ENCODE data around the gene MUS81. TPM values are rescaled to one million over a fixed set of nuclear protein-coding genes. Genes with fewer than 3 reads are reported as not detected.
A peak's percentile ranks its signal among the peaks of the same experiment; 100 is the strongest.

The MUS81 gene
- total RNA-seq, 3 donors from 2014 or later (not counting 1 experiment from before 2014, with no cell fraction given) = 71.6 to 93.4 (median 73.6) TPM

DNA sequence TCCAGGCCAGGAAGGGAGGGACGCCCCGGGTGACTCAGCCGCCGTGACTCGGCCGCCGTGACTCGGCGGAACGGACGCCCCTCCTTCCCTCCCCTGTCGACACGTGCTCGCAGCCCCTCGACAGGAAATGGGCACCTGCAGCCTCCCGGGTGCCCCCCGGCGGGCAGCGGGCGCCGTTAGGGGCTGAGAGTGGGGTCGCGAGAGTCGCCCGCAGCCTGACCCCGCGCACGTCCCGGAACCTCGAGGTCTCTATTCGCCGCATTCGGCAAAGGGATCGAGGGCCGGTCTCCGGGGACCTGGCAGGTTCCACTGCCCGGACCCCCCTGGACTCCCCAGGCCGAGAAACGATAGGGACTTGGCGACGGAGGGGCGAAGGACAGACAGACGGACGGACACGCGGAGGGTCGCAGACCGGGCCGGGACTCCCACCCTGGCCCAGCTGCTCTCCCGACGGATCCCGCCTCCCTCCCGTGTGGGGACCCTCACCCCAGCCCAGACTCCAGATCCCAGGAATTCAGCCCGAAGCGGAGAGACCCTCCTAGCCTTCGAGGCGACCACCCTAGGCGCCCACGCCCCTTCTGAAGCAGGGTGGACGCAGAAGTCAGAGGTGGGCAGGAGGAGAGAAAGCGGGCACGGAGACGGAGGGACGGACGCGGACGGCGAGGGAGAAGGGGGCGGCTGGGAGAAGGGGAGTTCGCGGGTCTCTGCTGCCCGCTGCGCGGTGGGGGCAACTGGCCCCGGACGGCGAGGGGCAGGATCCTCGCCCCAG lies 39.3 kb downstream of the MUS81 start:
- H3K27ac ChIP-seq (ENCODE audit: low read length) = no peak overlapping the region

DNA sequence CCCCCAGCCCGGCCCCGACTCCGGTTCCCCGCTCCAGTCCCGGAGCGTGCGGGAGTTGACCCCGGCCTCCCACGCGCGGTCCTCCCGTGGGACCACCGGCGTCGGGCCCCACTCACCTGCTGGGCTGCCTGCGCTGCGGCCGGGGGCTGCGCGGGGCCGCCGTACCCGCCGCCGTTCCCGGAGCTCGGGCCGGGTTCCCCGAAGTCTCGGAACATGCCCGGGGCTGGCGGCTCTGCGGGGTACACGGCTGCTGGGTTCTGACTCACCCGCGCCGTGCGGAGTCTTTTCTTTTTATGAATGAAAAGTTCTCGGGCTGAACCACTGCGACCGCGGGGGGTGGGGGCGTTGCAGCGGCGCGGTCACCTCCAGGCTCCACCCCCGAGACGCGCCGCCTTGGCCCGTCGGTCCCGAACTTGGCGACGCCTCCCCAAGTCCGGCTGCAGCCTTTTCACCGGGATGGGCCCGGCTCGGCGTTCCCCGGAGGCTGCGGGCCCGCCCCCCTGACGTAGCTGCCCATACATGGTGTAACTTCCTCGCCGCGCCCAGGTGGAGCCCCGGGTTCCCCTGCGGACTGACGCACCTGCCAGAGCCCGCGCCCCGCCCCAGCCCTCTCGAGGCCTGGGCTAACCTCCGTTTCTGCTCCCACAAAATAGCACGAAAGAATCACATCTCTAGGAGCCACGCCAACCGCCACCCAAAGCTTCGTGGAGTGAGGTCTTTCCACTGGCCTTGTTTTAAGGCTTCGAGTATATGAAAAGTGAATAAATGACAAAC lies 40.1 kb downstream of the MUS81 start, which contains the start of gene FOSL1:
TSS of gene FOSL1 (minus strand) at position 264 of the 774 bp plus-strand sequence. CDS start at position 215, 49 bp downstream.
- peak within 1 kb of the TSS; percentile 15 for H3K27ac ChIP-seq (ENCODE audit: low read length)
- 2% methylated on average over 80 of the region's 80 CpGs for whole genome bisulfite sequencing (ENCODE audit: insufficient coverage)

More for the DNA sequence above, 39.3 kb downstream of the MUS81 start:
- ATAC-seq = peak in 2 of 3 donors; percentile 37 to 42
- WGBS (ENCODE audit: insufficient coverage) = 3% methylated on average over 78 of the region's 78 CpGs
- intact Hi-C loops (cut with micrococcal nuclease) = loop anchor here (1.0 kb wide), 1 partner anchor 9 kb away; the partner anchor contains the start of gene CCDC85B
- peak overlapping the region in 1 of 2 donors; percentile 98 for H3K27ac Mint-ChIP-seq
- peaks cover 0 to 5% of the 10 kb centered on the region in 2 donors for H3K27me3 Mint-ChIP-seq (ENCODE audit: low read depth in 2 of 2)
- H3K36me3 Mint-ChIP-seq = no peaks in the 10 kb centered on the region
- peaks cover 12 to 23% of the 10 kb centered on the region in 2 donors for H3K4me1 Mint-ChIP-seq
- no peaks in the 10 kb centered on the region for H3K9me3 Mint-ChIP-seq
- Histone ChIP-seq H3K4me1 (ENCODE audit: control insufficient read depth, insufficient read depth, low read length) (peaks cover 43% of the 10 kb centered on the region), H3K36me3 (ENCODE audit: control insufficient read depth, insufficient read depth, low read length) (no peaks in the 10 kb centered on the region), H3K4me3 (ENCODE audit: low read length) (peak overlapping the region; percentile 30), H3K9me3 (ENCODE audit: control insufficient read depth, insufficient read depth, low read length) (no peaks in the 10 kb centered on the region), H3K27me3 (ENCODE audit: control insufficient read depth, insufficient read depth, low read length) (peaks cover 5% of the 10 kb centered on the region)
- peak overlapping the region; percentile 72 for H3K4me3 Mint-ChIP-seq
- peak; percentile 66 to 69 for DNase-seq
- TF ChIP-seq, protein P1, sequence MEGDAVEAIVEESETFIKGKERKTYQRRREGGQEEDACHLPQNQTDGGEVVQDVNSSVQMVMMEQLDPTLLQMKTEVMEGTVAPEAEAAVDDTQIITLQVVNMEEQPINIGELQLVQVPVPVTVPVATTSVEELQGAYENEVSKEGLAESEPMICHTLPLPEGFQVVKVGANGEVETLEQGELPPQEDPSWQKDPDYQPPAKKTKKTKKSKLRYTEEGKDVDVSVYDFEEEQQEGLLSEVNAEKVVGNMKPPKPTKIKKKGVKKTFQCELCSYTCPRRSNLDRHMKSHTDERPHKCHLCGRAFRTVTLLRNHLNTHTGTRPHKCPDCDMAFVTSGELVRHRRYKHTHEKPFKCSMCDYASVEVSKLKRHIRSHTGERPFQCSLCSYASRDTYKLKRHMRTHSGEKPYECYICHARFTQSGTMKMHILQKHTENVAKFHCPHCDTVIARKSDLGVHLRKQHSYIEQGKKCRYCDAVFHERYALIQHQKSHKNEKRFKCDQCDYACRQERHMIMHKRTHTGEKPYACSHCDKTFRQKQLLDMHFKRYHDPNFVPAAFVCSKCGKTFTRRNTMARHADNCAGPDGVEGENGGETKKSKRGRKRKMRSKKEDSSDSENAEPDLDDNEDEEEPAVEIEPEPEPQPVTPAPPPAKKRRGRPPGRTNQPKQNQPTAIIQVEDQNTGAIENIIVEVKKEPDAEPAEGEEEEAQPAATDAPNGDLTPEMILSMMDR (IDR thresholded peaks at IDR 0.05) = no peak

DNA sequence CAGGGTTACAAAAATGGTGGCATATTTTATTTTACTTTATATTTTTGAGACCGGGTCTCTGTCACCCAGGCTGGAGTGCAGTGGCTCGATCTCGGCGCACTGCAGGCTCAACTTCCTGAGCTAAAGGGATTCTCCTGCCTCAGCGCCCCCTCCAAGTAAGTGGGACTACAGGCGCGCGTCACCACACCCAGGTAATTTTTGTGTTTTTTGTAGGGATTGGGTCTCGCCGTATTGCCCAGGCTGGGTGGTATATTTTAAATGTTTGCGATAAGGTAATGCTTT lies 40.6 kb downstream of the MUS81 start:
- Mint-ChIP-seq H3K36me3 (no peaks in the 10 kb centered on the region), H3K4me1 (peaks cover 12 to 23% of the 10 kb centered on the region in 2 donors), H3K9me3 (no peaks in the 10 kb centered on the region), H3K4me3 (peak overlapping the region; percentile 45), H3K27me3 (ENCODE audit: low read depth in 2 of 2) (peaks cover 0 to 5% of the 10 kb centered on the region in 2 donors), H3K27ac (peak overlapping the region; percentile 90 to 98)
- ATAC-seq = no peak
- TF ChIP-seq, protein P1 (IDR thresholded peaks at IDR 0.05) = no peak
- Histone ChIP-seq H3K27me3 (ENCODE audit: control insufficient read depth, insufficient read depth, low read length) (peaks cover 5% of the 10 kb centered on the region), H3K9me3 (ENCODE audit: control insufficient read depth, insufficient read depth, low read length) (no peaks in the 10 kb centered on the region), H3K36me3 (ENCODE audit: control insufficient read depth, insufficient read depth, low read length) (no peaks in the 10 kb centered on the region), H3K4me1 (ENCODE audit: control insufficient read depth, insufficient read depth, low read length) (peaks cover 38% of the 10 kb centered on the region), H3K4me3 (ENCODE audit: low read length) (peak overlapping the region; percentile 20), H3K27ac (ENCODE audit: low read length) (peak overlapping the region; percentile 15)
- WGBS (ENCODE audit: insufficient coverage) = 85% methylated on average over 10 of the region's 11 CpGs
- DNase-seq = no peak
- intact Hi-C loops (cut with micrococcal nuclease) = loop anchor here (1.0 kb wide), 1 partner anchor 11 kb away; the partner anchor contains the start of gene CCDC85B

More for the DNA sequence above, 40.1 kb downstream of the MUS81 start, which contains the start of gene FOSL1:
- Histone ChIP-seq H3K9me3 (ENCODE audit: control insufficient read depth, insufficient read depth, low read length) (no peaks in the 10 kb centered on the region), H3K27me3 (ENCODE audit: control insufficient read depth, insufficient read depth, low read length) (peaks cover 5% of the 10 kb centered on the region), H3K4me1 (ENCODE audit: control insufficient read depth, insufficient read depth, low read length) (peaks cover 38% of the 10 kb centered on the region), H3K36me3 (ENCODE audit: control insufficient read depth, insufficient read depth, low read length) (no peaks in the 10 kb centered on the region), H3K4me3 (ENCODE audit: low read length) (peak within 1 kb of the TSS; percentile 30)
- ATAC-seq = peak; percentile 66 to 86 (median 78)
- peak within 1 kb of the TSS; percentile 72 for H3K4me3 Mint-ChIP-seq
- peak within 1 kb of the TSS; percentile 90 to 98 for H3K27ac Mint-ChIP-seq
- peaks cover 12 to 23% of the 10 kb centered on the region in 2 donors for H3K4me1 Mint-ChIP-seq
- H3K27me3 Mint-ChIP-seq (ENCODE audit: low read depth in 2 of 2) = peaks cover 0 to 5% of the 10 kb centered on the region in 2 donors
- DNase-seq = peak; percentile 91 to 96
- intact Hi-C loops (cut with micrococcal nuclease) = loop anchor here (1.0 kb wide), 1 partner anchor 10 kb away; the partner anchor contains the start of gene CCDC85B
- TF ChIP-seq, protein P1 (IDR thresholded peaks at IDR 0.05) = no peak
- no peaks in the 10 kb centered on the region for H3K9me3 Mint-ChIP-seq
- no peaks in the 10 kb centered on the region for H3K36me3 Mint-ChIP-seq
